ENCODE results near the gene DBX2.

- TF ChIP-seq CTCF (IDR thresholded peaks at IDR 0.05) (no peak), POLR2A (IDR thresholded peaks at IDR 0.05) (no peak)
Measured at GRCh38 chr12:45050751-45051571, at the start of gene DBX2.
